Activated CD4-positive, alpha-beta T cell treated with anti-CD3 and anti-CD28 coated beads, Interleukin-2, amount 50 U/mL, for 1 hour (primary cell): ENCODE data around the gene DHRSX.
"Not testable (repeated sequence)": the region's sequence is repeated elsewhere in the genome, so short reads cannot be mapped to it uniquely, and the experiment has no call there.

Experiments used
- DNase-seq: peaks from one replicate; pipeline ENCODE4 v3.0.0-alpha.2; 2020

Gene DHRSX

DNA sequence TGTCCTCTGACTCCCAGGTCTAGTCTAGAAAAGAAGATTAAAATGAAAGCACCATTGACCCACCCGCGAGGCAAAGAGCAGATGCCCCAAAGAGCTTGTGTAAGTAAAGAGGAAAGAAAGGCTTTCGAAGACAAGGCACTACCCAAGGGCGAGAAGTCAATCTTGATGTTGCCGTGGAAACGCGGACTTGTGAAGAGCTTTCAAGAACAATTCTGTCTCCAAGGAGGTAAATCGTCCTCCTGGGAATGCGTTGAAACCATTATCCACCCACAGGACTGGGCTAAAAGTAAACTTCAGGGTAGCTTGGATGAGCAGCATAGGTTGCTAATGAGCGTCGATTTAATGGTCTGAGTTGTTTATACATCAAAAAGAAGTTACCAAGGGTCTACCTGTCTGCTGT lies 189.3 kb downstream of the DHRSX start:
- DNase-seq: no peak

DNA sequence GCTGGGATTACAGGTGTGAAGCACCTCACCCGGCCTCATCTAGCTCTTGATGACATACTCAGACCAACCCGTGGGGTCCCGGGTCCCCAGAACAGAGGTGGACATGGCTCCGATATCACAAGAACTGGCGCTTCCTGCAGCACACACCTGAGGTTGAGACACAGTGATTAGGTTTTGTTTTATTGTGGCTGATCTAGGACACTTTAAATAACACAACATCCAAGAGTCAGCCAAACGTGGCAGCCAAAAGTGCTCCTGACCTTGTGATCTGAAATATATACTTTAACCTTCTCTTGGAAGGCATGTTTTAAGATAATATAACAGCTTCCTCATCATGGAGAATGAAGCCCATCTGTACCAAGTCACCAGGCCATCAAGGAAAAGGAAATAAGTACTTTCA lies 198.9 kb downstream of the DHRSX start:
- DNase-seq: no peak

DNA sequence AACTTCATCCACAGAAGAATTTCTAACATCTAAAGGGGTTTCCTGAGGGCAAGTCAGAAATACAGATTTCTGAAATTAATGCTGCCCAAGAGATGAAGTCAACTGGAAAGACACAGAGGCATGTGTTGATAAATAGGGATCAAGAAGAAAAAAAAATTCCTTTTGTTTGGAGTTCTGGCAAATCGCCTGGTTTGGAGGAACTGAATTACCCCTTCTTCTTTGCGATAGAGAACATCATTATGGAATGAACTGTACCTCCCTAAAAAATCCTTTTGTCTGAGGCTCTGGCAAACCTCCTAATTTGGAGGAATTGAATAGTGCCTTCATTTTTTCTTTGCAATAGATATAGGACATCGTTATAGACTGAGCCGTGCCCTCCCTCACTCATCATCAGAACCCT lies 200.9 kb downstream of the DHRSX start:
- no peak for DNase-seq

DNA sequence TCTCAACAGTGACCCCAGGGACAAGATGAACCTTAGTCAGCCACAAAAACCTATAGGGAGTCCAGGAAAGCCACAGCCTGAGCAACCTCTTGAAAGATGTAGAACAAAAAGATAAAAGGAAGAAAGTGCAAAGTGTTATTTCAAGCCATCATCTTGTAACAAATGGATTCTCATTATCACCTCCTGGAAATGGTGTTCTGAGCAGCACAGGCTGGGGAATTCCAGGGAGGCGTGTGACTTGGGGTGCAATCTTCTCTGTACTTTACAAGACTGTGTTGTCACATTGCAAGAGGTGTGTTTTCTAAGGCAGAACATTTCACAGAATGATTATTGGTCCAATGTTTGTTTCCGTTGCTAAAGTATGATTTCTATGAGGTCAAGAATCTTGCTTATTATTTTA lies 214.0 kb downstream of the DHRSX start:
- DNase-seq: no peak

DNA sequence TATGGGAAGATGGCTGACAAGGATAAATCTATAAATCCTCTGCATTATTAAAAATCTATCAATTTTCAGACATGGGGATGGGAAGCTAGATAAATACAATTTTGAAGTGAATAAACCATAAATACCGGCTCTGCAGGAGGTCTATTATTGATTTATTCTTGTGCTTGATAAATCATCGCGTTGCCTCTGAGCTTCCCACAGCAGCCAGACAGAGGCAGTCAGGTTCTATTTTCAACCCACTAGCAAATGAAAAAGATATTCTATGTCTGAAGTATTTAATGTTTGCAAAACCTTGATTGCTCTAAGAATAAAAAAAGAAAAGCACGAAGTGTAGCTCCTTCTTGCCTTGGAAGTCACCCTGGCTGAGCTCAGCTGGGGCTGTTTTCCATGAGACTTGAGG lies 216.2 kb downstream of the DHRSX start:
- no peak for DNase-seq

DNA sequence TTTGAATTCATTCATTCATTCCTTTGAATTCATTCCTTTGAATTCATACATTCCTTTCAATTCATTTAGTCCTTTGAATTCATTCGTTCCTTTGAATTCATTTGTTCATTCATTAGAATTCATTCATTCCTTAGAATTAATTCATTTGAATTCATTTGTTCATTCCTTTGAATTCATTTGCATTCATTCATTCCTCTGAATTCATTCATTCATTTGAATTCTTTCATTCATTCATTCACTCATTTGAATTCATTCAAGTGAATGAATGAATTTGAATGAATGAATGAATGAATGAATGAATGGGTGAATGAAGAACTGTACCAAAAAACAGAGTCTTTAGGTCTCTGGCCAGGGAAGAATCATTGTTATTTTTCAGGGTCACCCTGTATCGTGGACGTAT lies 216.6 kb downstream of the DHRSX start:
- no peak for DNase-seq

DNA sequence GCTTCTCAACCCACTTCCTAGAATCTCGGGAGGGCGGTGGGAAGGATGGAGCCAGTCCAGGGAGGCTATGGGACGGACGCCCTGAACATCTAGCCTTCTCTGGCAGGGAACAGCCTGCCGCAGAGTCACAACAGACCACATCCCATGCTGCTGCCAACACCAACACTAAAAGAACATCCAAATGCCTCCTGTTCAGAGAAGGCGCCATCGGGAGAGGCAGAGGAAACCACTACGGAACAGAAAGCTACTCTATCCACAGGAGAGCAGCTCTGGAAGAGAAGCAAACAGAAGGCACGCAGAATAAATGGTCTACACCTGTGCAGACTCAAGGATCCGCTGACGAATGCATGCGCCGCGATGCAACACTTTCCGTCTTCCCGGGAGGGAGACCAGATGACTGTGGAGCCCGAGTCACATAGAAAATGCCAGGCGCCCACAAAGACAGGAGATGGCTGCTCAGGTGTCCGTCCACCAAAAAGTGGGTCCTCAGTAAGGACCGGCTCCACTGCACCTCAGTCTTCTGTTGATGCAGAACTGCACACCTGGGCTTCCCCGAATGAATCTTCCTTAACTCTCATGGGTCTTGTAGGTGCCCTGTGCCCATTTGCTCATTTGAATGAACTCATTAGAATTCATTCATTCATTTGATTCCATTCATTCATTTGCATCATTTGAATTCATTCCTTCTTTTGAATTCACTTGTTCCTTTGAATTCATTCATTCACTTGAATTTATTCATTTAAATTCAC lies 217.5 kb downstream of the DHRSX start:
- DNase-seq: no peak

DNA sequence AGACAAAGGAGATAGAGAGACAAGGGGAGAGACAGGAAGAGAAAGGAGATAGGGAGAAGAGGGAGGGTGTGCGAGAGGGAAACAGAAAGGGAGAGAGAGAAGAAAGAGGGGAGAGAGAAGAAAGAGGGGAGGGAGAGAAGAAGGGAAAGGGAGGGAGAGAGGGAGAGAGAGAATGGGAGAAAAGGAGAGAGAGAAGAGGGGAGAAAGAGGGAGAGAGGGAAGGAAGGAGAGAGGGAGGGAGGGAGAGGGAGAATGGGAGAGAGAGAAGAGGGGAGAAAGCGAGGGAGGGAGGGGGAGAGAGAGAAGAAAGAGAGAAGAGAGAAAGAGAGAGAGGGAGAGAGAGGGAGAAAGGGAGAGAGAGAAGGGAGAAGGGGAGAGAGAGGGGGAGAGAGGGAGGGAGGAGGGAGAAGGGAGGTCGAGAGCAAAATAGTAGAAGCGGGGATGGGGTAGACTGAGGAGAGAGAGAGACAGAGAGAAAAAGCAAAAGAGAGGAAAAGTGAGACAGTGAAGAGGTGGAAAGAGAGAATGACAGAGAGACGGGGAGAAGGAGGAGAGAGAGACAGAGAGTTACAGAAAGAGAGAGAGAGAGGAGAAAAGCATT lies 218.2 kb downstream of the DHRSX start:
- no peak for DNase-seq

DNA sequence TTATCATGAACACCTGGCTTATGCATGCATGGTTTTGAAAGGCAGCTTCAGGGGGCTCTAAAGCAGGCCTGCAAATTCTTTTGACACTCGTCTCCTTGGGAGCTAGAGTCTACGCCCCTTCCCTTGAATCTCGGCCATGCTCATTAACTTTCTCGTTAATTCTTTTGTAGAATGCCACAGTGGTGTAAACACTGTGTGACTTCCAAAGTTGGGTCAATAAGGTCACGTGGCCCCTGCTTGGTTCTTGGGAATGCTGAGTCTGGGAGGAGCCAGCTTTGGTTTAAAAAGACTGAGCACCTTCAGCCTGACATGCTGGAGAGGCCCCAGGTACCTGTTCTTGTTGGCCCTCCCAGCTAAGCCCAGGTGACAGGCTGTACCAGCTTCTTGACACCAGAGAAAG lies 228.4 kb downstream of the DHRSX start:
- no peak for DNase-seq

DNA sequence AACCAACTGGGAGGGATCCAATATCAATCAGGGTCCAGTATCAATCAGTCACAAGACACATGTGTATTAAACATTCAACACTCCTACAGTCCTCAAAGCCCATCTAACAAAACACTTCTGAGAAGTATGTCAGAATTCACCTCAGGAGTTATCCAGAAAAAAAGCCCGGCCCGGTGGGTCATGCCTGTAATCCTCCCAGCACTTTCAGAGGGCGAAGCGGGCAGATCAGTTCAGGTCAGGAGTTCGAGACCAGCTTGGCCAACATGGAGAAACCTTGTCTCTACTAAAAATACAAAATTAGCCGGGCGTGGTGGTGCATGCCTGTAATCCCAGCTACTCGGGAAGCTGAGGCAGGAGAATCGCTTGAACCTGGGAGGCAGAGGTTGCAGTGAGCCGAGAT lies 229.2 kb downstream of the DHRSX start:
- DNase-seq: not testable (repeated sequence)

DNA sequence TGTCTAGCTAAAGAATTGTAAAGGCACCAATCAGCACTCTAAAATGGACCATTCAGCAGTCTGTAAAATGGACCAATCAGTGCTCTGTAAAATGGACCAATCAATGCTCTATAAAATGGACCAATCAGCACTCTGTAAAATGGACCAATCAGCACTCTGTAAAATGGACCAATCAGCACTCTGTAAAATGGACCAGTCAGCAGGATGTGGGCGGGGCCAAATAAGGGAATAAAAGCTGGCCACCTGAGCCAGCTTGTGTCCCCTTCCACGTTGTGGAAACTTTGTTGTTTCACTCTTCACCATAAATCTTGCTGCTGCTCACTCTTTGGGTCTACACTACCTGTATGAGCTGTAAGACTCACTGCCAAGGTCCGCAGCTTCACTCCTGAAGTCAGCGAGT lies 230.0 kb downstream of the DHRSX start:
- not testable (repeated sequence) for DNase-seq

DNA sequence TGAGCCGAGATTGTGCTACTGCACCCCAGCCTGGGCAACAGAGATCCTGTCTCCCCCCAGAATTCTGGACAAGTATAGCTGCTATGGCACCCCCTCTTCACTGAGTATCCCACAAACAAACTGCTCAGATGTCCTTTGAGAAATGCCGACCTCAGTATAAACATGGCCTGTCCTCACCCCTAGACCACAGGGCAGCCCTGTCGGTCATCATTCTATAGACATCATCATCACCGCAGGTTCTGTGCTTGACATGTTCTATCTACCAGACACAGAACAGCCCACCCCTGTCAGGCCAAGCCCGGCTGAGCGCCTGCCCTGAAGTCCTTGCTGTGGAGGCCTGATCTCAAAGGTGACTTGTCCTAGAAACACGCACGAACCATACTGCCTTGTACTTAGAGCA lies 232.9 kb downstream of the DHRSX start:
- no peak for DNase-seq

DNA sequence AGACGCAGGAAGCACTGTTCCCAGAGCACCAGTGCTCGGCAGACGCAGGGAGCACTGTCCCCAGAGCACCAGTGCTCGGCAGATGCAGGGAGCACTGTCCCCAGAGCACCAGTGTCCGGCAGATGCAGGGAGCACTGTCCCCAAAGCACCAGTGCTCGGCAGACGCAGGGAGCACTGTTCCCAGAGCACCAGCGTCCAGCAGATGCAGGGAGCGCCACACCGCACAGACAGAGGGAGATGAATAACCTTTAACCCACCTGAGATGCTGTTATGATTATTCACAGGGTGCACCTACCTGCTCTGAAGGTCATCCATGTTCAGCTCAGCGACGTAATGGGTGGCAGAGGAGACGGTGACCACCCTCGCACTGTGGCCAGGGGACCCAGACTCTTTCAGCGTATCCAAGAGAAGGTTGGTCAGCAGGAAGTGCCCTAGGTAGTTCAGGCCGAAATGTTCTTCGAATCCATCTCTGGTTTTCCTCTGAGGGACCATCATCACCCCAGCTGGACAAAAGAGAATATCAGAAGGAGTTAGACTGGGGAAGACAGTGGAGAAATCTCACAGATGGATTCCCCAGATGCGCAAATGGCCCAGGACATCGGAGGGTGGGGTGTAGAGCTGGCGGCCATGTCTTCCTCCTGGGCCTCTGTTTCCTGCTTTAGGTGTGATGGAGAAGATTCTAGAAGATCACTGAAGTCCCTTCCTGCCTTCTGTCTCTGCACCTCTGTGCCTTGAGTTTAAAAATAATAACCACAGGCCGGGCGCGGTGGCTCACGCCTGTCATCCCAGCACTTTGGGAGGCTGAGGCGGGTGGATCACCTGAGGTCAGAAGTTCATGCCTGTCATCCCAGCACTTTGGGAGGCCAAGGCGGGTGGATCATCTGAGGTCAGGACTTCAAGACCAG lies 234.1 kb downstream of the DHRSX start:
- no peak for DNase-seq

DNA sequence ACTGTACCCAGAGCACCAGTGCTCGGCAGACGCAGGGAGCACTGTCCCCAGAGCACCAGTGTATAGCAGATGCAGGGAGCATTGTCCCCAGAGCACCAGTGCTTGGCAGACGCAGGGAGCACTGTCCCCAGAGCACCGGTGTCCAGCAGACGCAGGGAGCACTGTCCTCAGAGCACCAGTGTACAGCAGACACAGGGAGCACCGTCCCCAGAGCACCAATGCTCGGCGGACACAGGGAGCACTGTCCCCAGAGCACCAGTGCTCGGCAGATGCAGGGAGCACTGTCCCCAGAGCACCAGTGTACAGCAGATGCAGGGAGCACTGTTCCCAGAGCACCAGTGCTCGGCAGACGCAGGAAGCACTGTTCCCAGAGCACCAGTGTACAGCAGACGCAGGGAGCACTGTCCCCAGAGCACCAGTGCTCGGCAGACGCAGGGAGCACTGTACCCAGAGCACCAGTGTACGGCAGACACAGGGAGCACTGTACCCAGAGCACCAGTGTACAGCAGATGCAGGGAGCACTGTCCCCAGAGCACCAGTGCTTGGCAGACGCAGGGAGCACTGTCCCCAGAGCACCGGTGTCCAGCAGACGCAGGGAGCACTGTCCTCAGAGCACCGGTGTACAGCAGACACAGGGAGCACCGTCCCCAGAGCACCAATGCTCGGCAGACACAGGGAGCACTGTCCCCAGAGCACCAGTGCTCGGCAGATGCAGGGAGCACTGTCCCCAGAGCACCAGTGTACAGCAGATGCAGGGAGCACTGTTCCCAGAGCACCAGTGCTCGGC lies 234.9 kb downstream of the DHRSX start:
- not testable (repeated sequence) for DNase-seq

DNA sequence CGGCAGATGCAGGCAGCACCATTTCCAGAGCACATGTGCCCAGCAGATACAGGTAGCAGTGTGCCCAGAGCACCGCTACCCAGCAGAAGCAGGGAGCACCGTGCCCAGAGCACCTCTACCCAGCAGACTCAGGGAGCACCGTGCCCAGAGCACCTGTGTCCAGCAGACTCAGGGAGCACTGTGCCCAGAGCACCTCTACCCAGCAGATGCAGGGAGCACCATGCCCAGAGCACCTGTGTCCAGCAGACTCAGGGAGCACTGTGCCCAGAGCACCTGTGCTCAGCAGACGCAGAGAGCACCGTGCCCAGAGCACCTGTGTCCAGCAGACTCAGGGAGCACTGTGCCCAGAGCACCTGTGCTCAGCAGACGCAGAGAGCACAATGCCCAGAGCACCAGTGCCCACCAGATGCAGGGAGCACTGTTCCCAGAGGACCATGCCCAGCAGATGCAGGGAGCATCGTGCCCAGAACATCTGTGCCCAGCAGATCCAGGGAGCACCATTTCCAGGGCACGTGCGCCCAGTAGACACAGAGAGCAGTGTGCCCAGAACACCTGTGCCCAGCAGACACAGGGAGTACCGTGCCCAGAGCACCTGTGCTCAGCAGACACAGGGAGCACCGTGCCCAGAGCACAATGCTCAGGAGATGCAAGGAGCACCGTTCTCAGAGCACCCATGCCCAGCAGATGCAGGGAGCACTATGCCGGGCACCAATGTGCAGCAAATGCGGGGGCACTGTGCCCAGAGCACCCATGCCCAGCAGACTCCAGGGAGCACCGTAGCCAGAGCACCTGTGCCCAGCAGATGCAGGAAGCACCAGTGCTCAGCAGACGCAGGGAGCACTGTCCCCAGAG lies 236.4 kb downstream of the DHRSX start:
- DNase-seq: no peak

DNA sequence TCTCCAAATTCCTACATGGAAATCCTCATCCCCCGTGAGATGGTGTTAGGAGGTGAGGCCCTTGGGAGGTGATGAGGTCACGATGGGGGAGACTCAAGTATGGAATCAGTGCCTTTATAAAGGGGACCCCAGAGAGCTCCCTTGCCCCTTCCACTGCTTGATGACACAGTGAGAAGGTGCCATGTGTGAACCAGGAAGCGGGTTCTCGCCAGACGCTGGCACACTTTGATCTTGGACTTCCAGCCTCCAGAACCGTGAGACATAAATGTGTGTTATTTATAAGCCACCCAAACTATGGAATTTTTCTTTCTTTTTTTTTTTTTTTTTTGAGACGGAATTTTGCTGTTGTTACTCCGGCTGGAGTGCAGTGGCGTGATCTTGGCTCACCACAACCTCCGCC lies 237.6 kb downstream of the DHRSX start:
- no peak for DNase-seq

DNA sequence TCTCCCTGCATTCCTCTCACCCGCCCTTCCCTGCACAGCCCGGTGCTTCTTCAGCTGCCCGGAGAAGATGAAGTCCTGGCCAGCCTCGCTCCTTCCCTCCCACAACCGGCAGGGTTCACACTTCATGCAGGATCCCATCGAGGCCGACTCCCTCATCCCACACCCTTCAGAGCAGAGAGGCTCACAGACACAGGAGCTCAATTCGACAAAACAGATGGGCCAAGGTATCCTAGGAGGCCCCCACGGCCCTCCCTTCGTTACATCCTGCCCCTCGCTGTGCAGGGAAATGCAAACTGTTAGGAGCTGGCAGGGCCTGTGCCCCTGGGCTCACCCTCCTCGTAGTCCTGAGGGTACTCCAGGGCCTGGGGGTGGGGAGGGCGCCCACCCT lies 238.1 kb downstream of the DHRSX start:
- DNase-seq: no peak

DNA sequence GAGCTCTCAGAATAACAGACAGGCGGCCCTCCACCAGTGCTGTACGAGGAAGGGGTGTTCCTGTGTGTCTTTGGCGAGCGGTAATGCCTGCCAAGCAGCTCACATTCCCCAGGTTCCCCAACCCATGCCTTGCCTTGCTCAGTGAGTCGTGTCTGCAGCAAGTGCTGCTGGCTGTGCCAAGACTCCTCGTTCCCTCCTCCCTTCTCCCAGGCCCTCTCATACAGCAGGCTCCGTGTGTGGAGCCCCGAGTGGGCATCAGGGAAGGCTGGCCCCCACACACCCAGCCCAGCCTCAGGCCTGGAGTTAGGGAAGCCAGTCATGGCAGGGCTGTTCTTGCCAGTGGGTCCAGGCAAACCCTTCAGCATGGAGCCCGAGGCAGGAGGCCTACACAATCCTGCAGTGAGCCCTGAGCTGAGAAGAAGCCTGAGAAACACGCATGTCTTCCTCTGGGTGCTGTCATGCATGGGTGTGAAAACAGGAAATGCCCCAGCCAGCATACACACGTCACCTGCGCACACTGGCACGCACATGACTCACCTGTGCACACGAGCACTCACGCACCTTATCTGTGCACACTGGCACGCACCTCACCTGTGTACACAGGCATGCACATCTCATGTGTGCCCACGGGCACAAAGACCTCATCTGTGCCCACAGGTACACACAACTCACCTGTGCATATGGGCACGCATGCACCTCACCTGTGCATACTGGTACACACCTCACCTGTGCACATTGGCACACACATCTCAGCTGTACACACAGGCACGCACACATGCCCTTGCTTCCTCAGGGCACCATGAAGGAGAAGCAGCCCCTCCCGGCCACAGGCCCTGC lies 238.7 kb downstream of the DHRSX start:
- DNase-seq: no peak

DNA sequence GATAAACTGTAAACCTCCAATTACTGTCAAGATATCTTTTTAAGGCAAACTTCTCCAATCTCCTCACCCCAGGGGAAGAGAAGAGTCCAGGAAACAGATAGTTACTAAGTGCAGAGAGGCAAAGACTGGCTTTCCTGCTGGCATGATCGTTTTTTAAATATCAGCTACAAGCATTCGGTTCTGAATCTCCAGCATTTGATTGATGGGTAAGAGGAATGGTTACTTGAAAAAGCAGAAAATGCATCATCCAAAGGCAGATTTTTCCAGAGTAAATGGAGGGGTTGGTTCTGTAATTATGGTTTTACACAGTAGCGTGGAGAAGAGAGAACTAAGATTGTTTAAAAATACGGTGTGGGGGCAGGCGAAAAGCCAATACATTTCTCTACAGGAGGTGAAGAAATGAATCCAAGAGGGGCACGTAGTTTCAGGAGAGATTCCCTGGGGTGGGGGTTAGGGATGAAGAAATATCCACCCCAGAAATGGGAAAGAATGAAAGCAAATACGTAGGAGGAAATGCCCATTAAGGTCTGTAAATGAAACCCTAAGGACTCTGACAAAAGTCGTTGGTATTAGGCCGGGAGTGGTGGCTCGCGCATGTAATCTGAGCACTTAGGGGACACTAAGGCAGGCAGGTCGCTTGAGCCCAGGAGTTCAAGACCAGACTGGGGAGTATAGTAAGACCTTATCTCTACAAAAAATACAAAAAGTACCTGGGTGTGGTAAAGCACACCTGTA lies 248.3 kb downstream of the DHRSX start:
- no peak for DNase-seq

DNA sequence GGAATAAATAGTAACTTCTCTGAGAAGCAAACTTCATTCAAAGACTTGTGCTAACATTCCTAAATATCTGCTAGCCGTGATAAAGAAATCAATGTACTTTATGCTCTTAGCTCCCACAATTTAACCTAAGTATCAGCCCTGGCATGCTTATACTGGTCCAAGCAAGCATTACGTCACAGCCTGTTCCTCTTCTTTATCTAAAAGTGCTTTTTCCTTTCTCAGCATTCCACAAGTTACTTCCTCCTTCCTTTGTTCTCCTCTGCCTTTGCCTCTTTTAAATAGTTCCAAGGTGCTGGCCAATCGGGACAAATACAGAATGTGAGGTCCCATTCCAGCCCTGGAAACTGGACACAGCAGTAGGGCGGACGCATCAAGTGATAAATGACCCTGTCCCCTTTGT lies 249.6 kb downstream of the DHRSX start:
- DNase-seq: no peak
